ENCODE data around the gene NKD2.

NKD2 gene, protein sequence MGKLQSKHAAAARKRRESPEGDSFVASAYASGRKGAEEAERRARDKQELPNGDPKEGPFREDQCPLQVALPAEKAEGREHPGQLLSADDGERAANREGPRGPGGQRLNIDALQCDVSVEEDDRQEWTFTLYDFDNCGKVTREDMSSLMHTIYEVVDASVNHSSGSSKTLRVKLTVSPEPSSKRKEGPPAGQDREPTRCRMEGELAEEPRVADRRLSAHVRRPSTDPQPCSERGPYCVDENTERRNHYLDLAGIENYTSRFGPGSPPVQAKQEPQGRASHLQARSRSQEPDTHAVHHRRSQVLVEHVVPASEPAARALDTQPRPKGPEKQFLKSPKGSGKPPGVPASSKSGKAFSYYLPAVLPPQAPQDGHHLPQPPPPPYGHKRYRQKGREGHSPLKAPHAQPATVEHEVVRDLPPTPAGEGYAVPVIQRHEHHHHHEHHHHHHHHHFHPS

GRCh38 chr5:1008451-1009358 is at the start of gene NKD2:
Gene NKD2, plus strand, starts transcription at chr5:1008802. Its CDS starts 256 bp downstream, at chr5:1009058.
- peak within 1 kb of the TSS; percentile 55 for H3K4me3 ChIP-seq (ENCODE audit: low read depth, low read length)
- peak; percentile 60 for TF ChIP-seq MYC (IDR thresholded peaks at IDR 0.05; ENCODE audit: low read depth, low read length)
- TF ChIP-seq POLR2A (IDR thresholded peaks at IDR 0.05; ENCODE audit: extremely low read depth, insufficient read length): peak; percentile 72
- TF ChIP-seq, protein P1, sequence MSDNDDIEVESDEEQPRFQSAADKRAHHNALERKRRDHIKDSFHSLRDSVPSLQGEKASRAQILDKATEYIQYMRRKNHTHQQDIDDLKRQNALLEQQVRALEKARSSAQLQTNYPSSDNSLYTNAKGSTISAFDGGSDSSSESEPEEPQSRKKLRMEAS (IDR thresholded peaks at IDR 0.05; ENCODE audit: low read depth, low read length): no peak; the same call in 1 of the 2 replicates
- TF ChIP-seq, protein P2, sequence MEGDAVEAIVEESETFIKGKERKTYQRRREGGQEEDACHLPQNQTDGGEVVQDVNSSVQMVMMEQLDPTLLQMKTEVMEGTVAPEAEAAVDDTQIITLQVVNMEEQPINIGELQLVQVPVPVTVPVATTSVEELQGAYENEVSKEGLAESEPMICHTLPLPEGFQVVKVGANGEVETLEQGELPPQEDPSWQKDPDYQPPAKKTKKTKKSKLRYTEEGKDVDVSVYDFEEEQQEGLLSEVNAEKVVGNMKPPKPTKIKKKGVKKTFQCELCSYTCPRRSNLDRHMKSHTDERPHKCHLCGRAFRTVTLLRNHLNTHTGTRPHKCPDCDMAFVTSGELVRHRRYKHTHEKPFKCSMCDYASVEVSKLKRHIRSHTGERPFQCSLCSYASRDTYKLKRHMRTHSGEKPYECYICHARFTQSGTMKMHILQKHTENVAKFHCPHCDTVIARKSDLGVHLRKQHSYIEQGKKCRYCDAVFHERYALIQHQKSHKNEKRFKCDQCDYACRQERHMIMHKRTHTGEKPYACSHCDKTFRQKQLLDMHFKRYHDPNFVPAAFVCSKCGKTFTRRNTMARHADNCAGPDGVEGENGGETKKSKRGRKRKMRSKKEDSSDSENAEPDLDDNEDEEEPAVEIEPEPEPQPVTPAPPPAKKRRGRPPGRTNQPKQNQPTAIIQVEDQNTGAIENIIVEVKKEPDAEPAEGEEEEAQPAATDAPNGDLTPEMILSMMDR (IDR thresholded peaks at IDR 0.05; ENCODE audit: low read depth, low read length): peak; percentile 36
- peak; percentile 60 for DNase-seq (ENCODE audit: low read depth)

GRCh38 chr5:959581-960531 is 48.7 kb upstream of the NKD2 start:
- TF ChIP-seq, protein P2 (IDR thresholded peaks at IDR 0.05; ENCODE audit: low read depth, low read length): no peak
- TF ChIP-seq POLR2A (IDR thresholded peaks at IDR 0.05; ENCODE audit: extremely low read depth, insufficient read length): no peak
- H3K4me3 ChIP-seq (ENCODE audit: low read depth, low read length): no peak overlapping the region
- DNase-seq (ENCODE audit: low read depth): no peak

DNA sequence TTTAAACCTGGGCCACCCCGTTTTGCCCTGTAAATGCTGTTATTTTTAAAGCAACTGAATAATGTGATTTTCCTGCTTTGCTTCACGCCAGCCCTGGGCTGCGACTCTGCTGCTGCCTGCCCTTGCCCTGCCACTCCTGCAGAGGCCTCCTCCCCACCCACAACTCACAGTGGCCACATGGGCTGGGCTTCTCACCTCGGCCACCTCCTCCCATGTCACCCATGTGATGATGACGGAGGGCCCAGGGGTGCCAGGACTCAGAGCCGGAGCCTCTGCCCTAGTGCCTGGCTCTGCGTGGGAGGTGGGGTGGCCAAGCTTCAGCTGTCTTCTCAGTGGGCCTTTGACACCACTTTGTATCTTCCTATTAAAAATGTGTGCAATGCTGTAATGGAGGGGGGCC is 48.1 kb upstream of the NKD2 start:
- H3K4me3 ChIP-seq (ENCODE audit: low read depth, low read length): no peak overlapping the region
- TF ChIP-seq, protein P1 (IDR thresholded peaks at IDR 0.05; ENCODE audit: low read depth, low read length): peak; percentile 52
- no peak for TF ChIP-seq MYC (IDR thresholded peaks at IDR 0.05; ENCODE audit: low read depth, low read length)
- peak; percentile 46 for DNase-seq (ENCODE audit: low read depth)

GRCh38 chr5:961002-961710 is 47.4 kb upstream of the NKD2 start:
- TF ChIP-seq MYC (IDR thresholded peaks at IDR 0.05; ENCODE audit: low read depth, low read length) (peak; percentile 9; the same call in 1 of the 2 replicates), POLR2A (IDR thresholded peaks at IDR 0.05; ENCODE audit: extremely low read depth, insufficient read length) (no peak)
- TF ChIP-seq, protein P1 (IDR thresholded peaks at IDR 0.05; ENCODE audit: low read depth, low read length): no peak
- TF ChIP-seq, protein P2 (IDR thresholded peaks at IDR 0.05; ENCODE audit: low read depth, low read length): no peak
- DNase-seq (ENCODE audit: low read depth): no peak
- H3K4me3 ChIP-seq (ENCODE audit: low read depth, low read length): no peak overlapping the region

DNA sequence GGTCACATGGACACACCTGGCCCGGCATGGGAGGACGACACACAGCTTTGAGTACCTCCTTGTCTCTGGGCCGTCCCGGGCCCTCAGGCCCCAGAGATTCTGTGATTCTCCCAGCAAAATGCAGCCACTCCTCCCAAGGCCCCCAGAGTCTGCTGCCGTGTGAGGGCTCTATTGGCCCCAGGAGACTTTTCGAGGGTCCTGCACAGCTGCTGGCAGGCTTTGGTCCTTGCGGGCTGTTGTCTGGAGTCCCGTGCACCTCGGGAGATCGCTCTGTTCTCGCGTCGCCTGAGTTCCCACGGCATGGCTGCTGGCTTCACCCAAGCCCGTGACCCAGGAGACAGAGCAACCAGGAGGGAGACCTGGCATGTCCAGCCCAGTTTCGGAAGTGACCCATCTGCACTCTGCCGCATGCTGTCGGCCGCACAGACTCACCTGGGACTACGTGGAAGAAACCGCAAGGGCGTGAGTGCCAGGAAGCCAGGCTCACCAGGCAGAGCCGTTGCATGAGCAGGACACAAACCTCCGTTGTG is 46.8 kb upstream of the NKD2 start:
- no peak overlapping the region for H3K4me3 ChIP-seq (ENCODE audit: low read depth, low read length)
- TF ChIP-seq, protein P1 (IDR thresholded peaks at IDR 0.05; ENCODE audit: low read depth, low read length): peak; percentile 41; the same call in 1 of the 2 replicates
- TF ChIP-seq MYC (IDR thresholded peaks at IDR 0.05; ENCODE audit: low read depth, low read length): no peak
- no peak for DNase-seq (ENCODE audit: low read depth)

Data from NB4 (cell line).